ENCODE measurements around the gene GNG14. TPM values are rescaled to one million over a fixed set of nuclear protein-coding genes. Genes with fewer than 3 reads are reported as not detected.

Gene GNG14
- total RNA-seq, 1 experiment from 2014 or later, result not detected

DNA sequence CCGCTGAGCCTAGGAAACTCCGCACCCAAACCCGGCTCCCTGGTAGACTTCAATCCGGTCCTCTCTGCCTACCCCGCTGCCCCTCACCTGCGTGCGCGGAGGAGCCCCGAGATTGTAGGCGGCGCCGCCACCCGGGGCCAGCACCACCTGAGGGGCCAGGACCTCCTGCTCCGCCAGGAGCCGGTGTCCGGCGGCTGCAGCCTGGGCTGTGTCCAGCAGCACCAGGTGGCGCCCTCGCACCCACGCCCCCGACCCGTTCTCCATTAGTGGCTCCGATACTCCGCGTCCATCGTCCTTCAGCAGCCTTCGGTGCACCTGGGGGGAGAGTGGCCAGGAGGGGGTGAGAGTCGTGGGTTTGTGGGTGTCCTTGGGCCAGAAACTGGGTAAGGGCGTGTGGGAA lies 39.7 kb upstream of the GNG14 start:
- H3K4me1 ChIP-seq (replicated peaks; ENCODE audit: insufficient read depth), result no peaks in the 10 kb centered on the region
- H2AFZ ChIP-seq, result no peak overlapping the region
- ChIA-PET POLR2A (ENCODE audit: unreplicated experiment) (no interaction called here), CTCF (interaction anchor here (0.6 kb wide), 1 partner anchor 1225 kb away, joined by 6 read pairs; no protein-coding TSS in a partner anchor)
- no peaks in the 10 kb centered on the region for H4K20me1 ChIP-seq (ENCODE audit: insufficient read depth)
- H3K36me3 ChIP-seq (ENCODE audit: low read depth), result no peaks in the 10 kb centered on the region
- intact Hi-C loops (cut with micrococcal nuclease; ENCODE audit: unreplicated experiment), result no loop called here
- no TSS peak for BruUV-seq (replicated peaks)
- H3K9me2 ChIP-seq (ENCODE audit: insufficient read depth), result no peaks in the 10 kb centered on the region
- TF ChIP-seq EZH2 (IDR thresholded peaks at IDR 0.05; ENCODE audit: low read depth) (no peak), CTCF (conservative IDR thresholded peaks at IDR 0.05) (no peak)
- no peaks in the 10 kb centered on the region for H3K79me2 ChIP-seq (ENCODE audit: low read depth)
- H3K9me3 ChIP-seq (ENCODE audit: insufficient read depth, low read depth), result no peaks in the 10 kb centered on the region
- no peak for DNase-seq
- no peaks in the 10 kb centered on the region; the same call in 1 of the 2 replicates for H3F3A ChIP-seq (ENCODE audit: insufficient read depth, low read depth)
- no peak overlapping the region for H3K4me3 ChIP-seq
- no peak overlapping the region for H3K27ac ChIP-seq
- no peaks in the 10 kb centered on the region for H3K27me3 ChIP-seq (ENCODE audit: insufficient read depth, low read depth)
- no peak overlapping the region for H3K4me2 ChIP-seq

DNA sequence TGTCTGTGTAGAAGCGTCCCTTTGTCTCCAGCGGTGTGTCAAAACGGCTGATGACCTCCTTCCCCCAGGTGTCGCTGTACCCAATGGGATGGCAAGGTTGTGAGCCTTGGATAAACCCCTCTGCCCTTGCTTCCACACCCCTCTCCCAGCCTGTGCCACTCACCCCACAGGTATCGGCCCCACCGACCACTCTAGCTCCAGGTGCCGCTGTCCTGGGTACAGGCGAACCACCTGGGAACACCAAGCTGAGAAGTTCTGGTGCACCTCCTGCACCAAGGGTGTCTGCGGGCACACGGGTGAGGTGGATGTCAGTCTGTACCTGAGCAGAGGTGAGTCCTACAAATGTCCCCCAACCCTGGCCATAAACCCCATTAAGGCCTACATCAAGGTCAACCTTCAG lies 37.9 kb upstream of the GNG14 start:
- Histone ChIP-seq H3K9me2 (ENCODE audit: insufficient read depth) (no peaks in the 10 kb centered on the region), H3K4me1 (replicated peaks; ENCODE audit: insufficient read depth) (no peaks in the 10 kb centered on the region), H3K36me3 (ENCODE audit: low read depth) (no peaks in the 10 kb centered on the region), H4K20me1 (ENCODE audit: insufficient read depth) (no peaks in the 10 kb centered on the region), H3K4me2 (no peak overlapping the region), H3K9me3 (ENCODE audit: insufficient read depth, low read depth) (no peaks in the 10 kb centered on the region), H3K4me3 (no peak overlapping the region), H3K27ac (no peak overlapping the region), H3K79me2 (ENCODE audit: low read depth) (no peaks in the 10 kb centered on the region), H2AFZ (no peak overlapping the region), H3F3A (ENCODE audit: insufficient read depth, low read depth) (peaks cover 2% of the 10 kb centered on the region; the same call in 1 of the 2 replicates), H3K27me3 (ENCODE audit: insufficient read depth, low read depth) (no peaks in the 10 kb centered on the region)
- DNase-seq, result no peak
- TF ChIP-seq EZH2 (IDR thresholded peaks at IDR 0.05; ENCODE audit: low read depth) (no peak), CTCF (conservative IDR thresholded peaks at IDR 0.05) (no peak)
- BruUV-seq (replicated peaks), result no TSS peak
- ChIA-PET POLR2A (ENCODE audit: unreplicated experiment) (interaction anchor here (0.7 kb wide), 1 partner anchor 39 kb away, joined by 5 read pairs; no protein-coding TSS in a partner anchor), CTCF (no interaction called here)
- intact Hi-C loops (cut with micrococcal nuclease; ENCODE audit: unreplicated experiment), result no loop called here

GRCh38 chr19:12652219-12652618 lies 35.6 kb upstream of the GNG14 start:
- H3K4me1 ChIP-seq (replicated peaks; ENCODE audit: insufficient read depth), result no peaks in the 10 kb centered on the region
- CTCF ChIA-PET, result no interaction called here

More at GRCh38 chr19:12652219-12652618, 35.6 kb upstream of the GNG14 start:
- no peak overlapping the region for H3K4me2 ChIP-seq
- no peaks in the 10 kb centered on the region for H3K27me3 ChIP-seq (ENCODE audit: insufficient read depth, low read depth)
- no peaks in the 10 kb centered on the region for H4K20me1 ChIP-seq (ENCODE audit: insufficient read depth)
- intact Hi-C loops (cut with micrococcal nuclease; ENCODE audit: unreplicated experiment), result no loop called here
- POLR2A ChIA-PET (ENCODE audit: unreplicated experiment), result no interaction called here
- H3K27ac ChIP-seq, result no peak overlapping the region
- no peak for TF ChIP-seq CTCF (conservative IDR thresholded peaks at IDR 0.05)
- no peak for TF ChIP-seq EZH2 (IDR thresholded peaks at IDR 0.05; ENCODE audit: low read depth)
- H3K9me2 ChIP-seq (ENCODE audit: insufficient read depth), result no peaks in the 10 kb centered on the region
- H2AFZ ChIP-seq, result no peak overlapping the region
- H3K36me3 ChIP-seq (ENCODE audit: low read depth), result no peaks in the 10 kb centered on the region
- no TSS peak for BruUV-seq (replicated peaks)
- no peak for DNase-seq
- peaks cover 4% of the 10 kb centered on the region; the same call in 1 of the 2 replicates for H3F3A ChIP-seq (ENCODE audit: insufficient read depth, low read depth)
- no peak overlapping the region for H3K4me3 ChIP-seq
- H3K79me2 ChIP-seq (ENCODE audit: low read depth), result no peaks in the 10 kb centered on the region
- H3K9me3 ChIP-seq (ENCODE audit: insufficient read depth, low read depth), result no peaks in the 10 kb centered on the region

All from PC-9 (cell line).